ENCODE measurements around the gene TMEM140. TPM values are rescaled to one million over a fixed set of nuclear protein-coding genes. Genes with fewer than 3 reads are reported as not detected.

TMEM140 gene
- total RNA-seq, 1 donor from 2014 or later, result 0.27 TPM

GRCh38 chr7:135178364-135178763 is 30.5 kb downstream of the TMEM140 start:
- Histone ChIP-seq H4K20me1 (ENCODE audit: insufficient read depth, low read length) (no peaks in the 10 kb centered on the region), H2AFZ (ENCODE audit: low read depth, low read length) (no peak overlapping the region), H3K9ac (ENCODE audit: low read length) (no peak overlapping the region), H3K4me1 (ENCODE audit: insufficient read depth, low read length) (no peaks in the 10 kb centered on the region), H3K79me2 (ENCODE audit: insufficient read depth, low read length) (no peaks in the 10 kb centered on the region), H3K27me3 (ENCODE audit: insufficient read depth, low read length) (no peaks in the 10 kb centered on the region), H3K4me2 (ENCODE audit: low read length) (no peak overlapping the region), H3K36me3 (ENCODE audit: insufficient read depth, low read length) (peaks cover 7% of the 10 kb centered on the region), H3K4me3 (ENCODE audit: insufficient read depth, low read depth, low read length) (no peak overlapping the region), H3K9me3 (ENCODE audit: insufficient read depth, low read depth, low read length) (peaks cover 27% of the 10 kb centered on the region), H3K27ac (ENCODE audit: low read depth, low read length) (no peak overlapping the region)
- DNase-seq (ENCODE audit: low read depth) (no peak), FAIRE-seq (no peak)
- Mint-ChIP-seq H3K36me3 (ENCODE audit: low read depth, unreplicated experiment) (peaks cover 27% of the 10 kb centered on the region), H3K27ac (ENCODE audit: unreplicated experiment) (no peak overlapping the region), H3K27me3 (ENCODE audit: low read depth, unreplicated experiment) (no peaks in the 10 kb centered on the region), H3K9me3 (ENCODE audit: unreplicated experiment) (peaks cover 30% of the 10 kb centered on the region), H3K4me1 (ENCODE audit: low read depth, unreplicated experiment) (peaks cover 5% of the 10 kb centered on the region), H3K4me3 (ENCODE audit: unreplicated experiment) (no peak overlapping the region)
- TF ChIP-seq CTCF (IDR thresholded peaks at IDR 0.05; ENCODE audit: insufficient read depth, low read depth, low read length) (no peak), EZH2 (IDR thresholded peaks at IDR 0.05; ENCODE audit: insufficient read depth, low read length) (no peak)

GRCh38 chr7:135179321-135179925 is 31.6 kb downstream of the TMEM140 start:
- H3K27me3 Mint-ChIP-seq (ENCODE audit: low read depth, unreplicated experiment), result no peaks in the 10 kb centered on the region

More at GRCh38 chr7:135179321-135179925, 31.6 kb downstream of the TMEM140 start:
- no peak for TF ChIP-seq EZH2 (IDR thresholded peaks at IDR 0.05; ENCODE audit: insufficient read depth, low read length)
- no peak for TF ChIP-seq CTCF (IDR thresholded peaks at IDR 0.05; ENCODE audit: insufficient read depth, low read depth, low read length)
- DNase-seq (ENCODE audit: low read depth) (no peak), FAIRE-seq (no peak)
- Mint-ChIP-seq H3K27ac (ENCODE audit: unreplicated experiment) (no peak overlapping the region), H3K4me3 (ENCODE audit: unreplicated experiment) (no peak overlapping the region), H3K36me3 (ENCODE audit: low read depth, unreplicated experiment) (peaks cover 37% of the 10 kb centered on the region), H3K9me3 (ENCODE audit: unreplicated experiment) (peaks cover 36% of the 10 kb centered on the region), H3K4me1 (ENCODE audit: low read depth, unreplicated experiment) (peaks cover 5% of the 10 kb centered on the region)
- H3K9ac ChIP-seq (ENCODE audit: low read length), result no peak overlapping the region
- H3K27ac ChIP-seq (ENCODE audit: low read depth, low read length), result no peak overlapping the region
- no peaks in the 10 kb centered on the region for H3K4me1 ChIP-seq (ENCODE audit: insufficient read depth, low read length)
- H2AFZ ChIP-seq (ENCODE audit: low read depth, low read length), result no peak overlapping the region
- H3K4me3 ChIP-seq (ENCODE audit: insufficient read depth, low read depth, low read length), result no peak overlapping the region
- H3K9me3 ChIP-seq (ENCODE audit: insufficient read depth, low read depth, low read length), result peaks cover 27% of the 10 kb centered on the region
- H3K27me3 ChIP-seq (ENCODE audit: insufficient read depth, low read length), result no peaks in the 10 kb centered on the region
- H4K20me1 ChIP-seq (ENCODE audit: insufficient read depth, low read length), result no peaks in the 10 kb centered on the region
- H3K79me2 ChIP-seq (ENCODE audit: insufficient read depth, low read length), result no peaks in the 10 kb centered on the region
- H3K36me3 ChIP-seq (ENCODE audit: insufficient read depth, low read length), result peaks cover 7% of the 10 kb centered on the region
- H3K4me2 ChIP-seq (ENCODE audit: low read length), result no peak overlapping the region

All from astrocyte (in vitro differentiated cells and primary cell).